Progenitor cell of endocrine pancreas (in vitro differentiated cells): ENCODE measurements around the gene DIP2C. TPM values are rescaled to one million over a fixed set of nuclear protein-coding genes. Genes with fewer than 3 reads are reported as not detected.

Experiments
- DNase-seq: peaks from one replicate; pipeline ENCODE4 v3.0.0; 2021; ENCODE audit warnings: low spot score; ENCODE audit not compliant: unreplicated experiment
- H3K27ac Mint-ChIP-seq: 2 replicates; pipeline ENCODE4 v1.8.0; 2021; ENCODE audit warnings: mild to moderate bottlenecking, moderate library complexity, mixed read lengths
- H3K27me3 Mint-ChIP-seq: 2 replicates; pipeline ENCODE4 v1.8.0; 2021; ENCODE audit warnings: mixed read lengths
- H3K36me3 Mint-ChIP-seq: 2 replicates; pipeline ENCODE4 v1.8.0; 2022; ENCODE audit warnings: mixed read lengths; ENCODE audit not compliant: insufficient read depth
- H3K4me1 Mint-ChIP-seq: 2 replicates; pipeline ENCODE4 v1.8.0; 2021; ENCODE audit warnings: low read depth, mixed read lengths
- H3K4me3 Mint-ChIP-seq: 2 replicates; pipeline ENCODE4 v1.8.0; 2021; ENCODE audit warnings: low read depth, mild to moderate bottlenecking, moderate library complexity, mixed read lengths
- H3K9me3 Mint-ChIP-seq: 2 replicates; pipeline ENCODE4 v1.8.0; 2021; ENCODE audit warnings: low read depth, mixed read lengths
- total RNA-seq: library from RNA; stranded (reverse); gene quantifications from 2 replicates; pipeline ENCODE4 v1.2.1, GENCODE V29; 2021
- TF ChIP-seq, protein P1 (sequence below): fragments of 200-600 bp; sonication (generic); IDR thresholded peaks from one replicate; pipeline ENCODE4 v1.5.0; 2021; ENCODE audit warnings: antibody characterized with exemption, mild to moderate bottlenecking; ENCODE audit not compliant: unreplicated experiment

The DIP2C gene
- total RNA-seq, 1 donor from 2014 or later, result 27.2 TPM

DNA sequence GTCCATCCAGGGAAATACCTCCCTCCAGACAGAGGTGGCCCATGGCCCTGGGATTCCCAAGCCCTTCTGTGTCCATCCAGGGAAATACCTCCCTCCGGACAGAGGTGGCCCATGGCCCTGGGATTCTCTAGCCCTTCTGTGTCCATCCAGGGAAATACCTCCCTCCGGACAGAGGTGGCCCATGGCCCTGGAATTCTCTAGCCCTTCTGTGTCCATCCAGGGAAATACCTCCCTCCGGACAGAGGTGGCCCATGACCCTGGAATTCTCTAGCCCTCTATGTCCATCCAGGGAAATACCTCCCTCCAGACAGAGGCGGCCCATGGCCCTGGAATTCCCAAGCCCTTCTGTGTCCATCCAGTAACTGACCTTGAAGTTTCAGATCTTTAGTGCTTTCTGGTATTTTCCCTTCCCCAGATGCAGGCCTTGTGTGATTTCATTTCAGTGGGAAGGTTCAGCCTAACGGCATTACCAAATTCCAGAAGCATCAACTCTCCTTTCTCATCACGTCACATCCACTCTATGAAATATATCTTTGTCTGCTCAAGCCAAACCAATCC is 28.8 kb upstream of the DIP2C start:
- TF ChIP-seq, protein P1, sequence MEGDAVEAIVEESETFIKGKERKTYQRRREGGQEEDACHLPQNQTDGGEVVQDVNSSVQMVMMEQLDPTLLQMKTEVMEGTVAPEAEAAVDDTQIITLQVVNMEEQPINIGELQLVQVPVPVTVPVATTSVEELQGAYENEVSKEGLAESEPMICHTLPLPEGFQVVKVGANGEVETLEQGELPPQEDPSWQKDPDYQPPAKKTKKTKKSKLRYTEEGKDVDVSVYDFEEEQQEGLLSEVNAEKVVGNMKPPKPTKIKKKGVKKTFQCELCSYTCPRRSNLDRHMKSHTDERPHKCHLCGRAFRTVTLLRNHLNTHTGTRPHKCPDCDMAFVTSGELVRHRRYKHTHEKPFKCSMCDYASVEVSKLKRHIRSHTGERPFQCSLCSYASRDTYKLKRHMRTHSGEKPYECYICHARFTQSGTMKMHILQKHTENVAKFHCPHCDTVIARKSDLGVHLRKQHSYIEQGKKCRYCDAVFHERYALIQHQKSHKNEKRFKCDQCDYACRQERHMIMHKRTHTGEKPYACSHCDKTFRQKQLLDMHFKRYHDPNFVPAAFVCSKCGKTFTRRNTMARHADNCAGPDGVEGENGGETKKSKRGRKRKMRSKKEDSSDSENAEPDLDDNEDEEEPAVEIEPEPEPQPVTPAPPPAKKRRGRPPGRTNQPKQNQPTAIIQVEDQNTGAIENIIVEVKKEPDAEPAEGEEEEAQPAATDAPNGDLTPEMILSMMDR, result no peak
- Mint-ChIP-seq H3K27me3 (peaks cover 4% of the 10 kb centered on the region), H3K9me3 (peaks cover 16% of the 10 kb centered on the region), H3K36me3 (no peaks in the 10 kb centered on the region), H3K27ac (no peak overlapping the region), H3K4me3 (no peak overlapping the region), H3K4me1 (no peaks in the 10 kb centered on the region)
- no peak for DNase-seq

DNA sequence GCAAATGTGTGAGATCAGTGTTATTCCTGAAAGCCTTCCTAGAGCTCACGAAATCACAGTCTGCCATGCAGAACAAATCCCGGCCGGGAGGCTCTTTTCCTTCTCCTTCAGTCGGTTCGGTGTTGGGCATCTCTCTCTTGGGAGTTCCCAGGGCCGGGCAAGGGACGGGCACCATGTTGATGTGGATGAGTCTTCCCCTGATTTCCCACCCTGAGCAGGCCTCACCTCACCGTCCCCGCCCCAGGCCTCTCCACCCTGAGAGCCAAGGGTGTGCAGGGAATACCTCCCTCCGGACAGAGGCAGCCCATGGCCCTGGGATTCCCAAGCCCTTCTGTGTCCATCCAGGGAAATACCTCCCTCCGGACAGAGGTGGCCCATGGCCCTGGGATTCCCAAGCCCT is 28.0 kb upstream of the DIP2C start:
- H3K4me1 Mint-ChIP-seq, result no peaks in the 10 kb centered on the region
- no peak for DNase-seq
- H3K27ac Mint-ChIP-seq, result no peak overlapping the region
- H3K4me3 Mint-ChIP-seq, result no peak overlapping the region
- TF ChIP-seq, protein P1, result no peak
- peaks cover 4% of the 10 kb centered on the region for H3K27me3 Mint-ChIP-seq
- H3K36me3 Mint-ChIP-seq, result no peaks in the 10 kb centered on the region
- H3K9me3 Mint-ChIP-seq, result peaks cover 12% of the 10 kb centered on the region

DNA sequence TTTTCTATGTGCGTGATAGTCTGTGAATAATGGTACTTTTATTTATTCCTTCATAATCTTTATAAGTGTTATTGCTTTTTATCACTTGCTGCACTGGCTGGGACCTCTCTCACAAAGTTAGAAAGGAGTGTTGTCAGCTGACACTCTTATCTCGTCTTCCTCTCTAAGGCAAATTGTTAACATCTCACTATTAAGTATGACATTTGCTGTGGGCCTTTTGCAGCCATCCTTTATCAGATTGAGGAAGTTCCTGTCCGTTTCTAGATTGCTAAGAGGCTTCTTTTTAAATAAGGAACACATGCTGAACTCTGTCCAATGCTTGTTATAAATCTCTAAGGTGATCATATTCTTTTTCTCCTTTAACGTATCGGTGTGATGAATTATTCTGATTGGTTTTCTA is 27.4 kb upstream of the DIP2C start:
- Mint-ChIP-seq H3K4me3 (no peak overlapping the region), H3K27me3 (peaks cover 4% of the 10 kb centered on the region), H3K27ac (no peak overlapping the region), H3K4me1 (no peaks in the 10 kb centered on the region), H3K36me3 (no peaks in the 10 kb centered on the region), H3K9me3 (peaks cover 12% of the 10 kb centered on the region)
- TF ChIP-seq, protein P1, result no peak
- no peak for DNase-seq

- TF ChIP-seq, protein P1, result no peak
- Mint-ChIP-seq H3K9me3 (peaks cover 12% of the 10 kb centered on the region), H3K27ac (no peak overlapping the region), H3K27me3 (no peaks in the 10 kb centered on the region), H3K4me3 (no peak overlapping the region), H3K4me1 (no peaks in the 10 kb centered on the region), H3K36me3 (no peaks in the 10 kb centered on the region)
- no peak for DNase-seq
These were observed 24.7 kb upstream of the DIP2C start for GRCh38 chr10:714214-714613.

- no peak overlapping the region for H3K27ac Mint-ChIP-seq
- peaks cover 2% of the 10 kb centered on the region for H3K27me3 Mint-ChIP-seq
- no peak for DNase-seq
- H3K4me3 Mint-ChIP-seq, result no peak overlapping the region
- TF ChIP-seq, protein P1, result no peak
- no peaks in the 10 kb centered on the region for H3K36me3 Mint-ChIP-seq
- no peaks in the 10 kb centered on the region for H3K4me1 Mint-ChIP-seq
- H3K9me3 Mint-ChIP-seq, result peaks cover 12% of the 10 kb centered on the region
These were observed 23.1 kb upstream of the DIP2C start for GRCh38 chr10:712575-712974.
